ENCODE results near the gene SLC22A3.
"Not testable (repeated sequence)": the region's sequence is repeated elsewhere in the genome, so short reads cannot be mapped to it uniquely, and the experiment has no call there.

The SLC22A3 gene

GRCh38 chr6:160442151-160442550 lies 94.0 kb downstream of the SLC22A3 start:
- no peak for DNase-seq (ENCODE audit: low read depth)

GRCh38 chr6:160445130-160445529 lies 97.0 kb downstream of the SLC22A3 start:
- no peak for DNase-seq (ENCODE audit: low read depth)

- DNase-seq (ENCODE audit: low read depth): no peak
Observed at GRCh38 chr6:160447350-160447749, 99.2 kb downstream of the SLC22A3 start.

GRCh38 chr6:160449787-160450186 lies 101.6 kb downstream of the SLC22A3 start:
- DNase-seq (ENCODE audit: low read depth): not testable (repeated sequence)

GRCh38 chr6:160450849-160451248 lies 102.7 kb downstream of the SLC22A3 start:
- DNase-seq (ENCODE audit: low read depth): no peak

- DNase-seq (ENCODE audit: low read depth): no peak
Observed at GRCh38 chr6:160454303-160454702, 106.1 kb downstream of the SLC22A3 start.

GRCh38 chr6:160455081-160455480 lies 106.9 kb downstream of the SLC22A3 start:
- DNase-seq (ENCODE audit: low read depth): no peak

- DNase-seq (ENCODE audit: low read depth): peak; percentile 47
Observed at GRCh38 chr6:160455541-160456213, 107.5 kb downstream of the SLC22A3 start.

- DNase-seq (ENCODE audit: low read depth): no peak
Observed at GRCh38 chr6:160456214-160456546, 108.0 kb downstream of the SLC22A3 start.

GRCh38 chr6:160457823-160458222 lies 109.6 kb downstream of the SLC22A3 start:
- no peak for DNase-seq (ENCODE audit: low read depth)

- DNase-seq (ENCODE audit: low read depth): peak; percentile 42
Observed at GRCh38 chr6:160461641-160462040, 113.5 kb downstream of the SLC22A3 start.

GRCh38 chr6:160462116-160462515 lies 113.9 kb downstream of the SLC22A3 start:
- DNase-seq (ENCODE audit: low read depth): no peak

- peak; percentile 96 for DNase-seq (ENCODE audit: low read depth)
Observed at GRCh38 chr6:160462551-160463109, 114.5 kb downstream of the SLC22A3 start.

- no peak for DNase-seq (ENCODE audit: low read depth)
Observed at GRCh38 chr6:160464744-160465143, 116.6 kb downstream of the SLC22A3 start.

- DNase-seq (ENCODE audit: low read depth): not testable (repeated sequence)
Observed at GRCh38 chr6:160467261-160467871, 119.2 kb downstream of the SLC22A3 start.

GRCh38 chr6:160469153-160469552 lies 121.0 kb downstream of the SLC22A3 start:
- DNase-seq (ENCODE audit: low read depth): no peak

- DNase-seq (ENCODE audit: low read depth): peak; percentile 12
Observed at GRCh38 chr6:160476056-160476455, 127.9 kb downstream of the SLC22A3 start.

GRCh38 chr6:160477072-160477471 lies 128.9 kb downstream of the SLC22A3 start:
- not testable (repeated sequence) for DNase-seq (ENCODE audit: low read depth)

GRCh38 chr6:160477901-160478300 lies 129.7 kb downstream of the SLC22A3 start:
- peak; percentile 7 for DNase-seq (ENCODE audit: low read depth)

GRCh38 chr6:160487116-160487515 lies 138.9 kb downstream of the SLC22A3 start:
- DNase-seq (ENCODE audit: low read depth): no peak

GRCh38 chr6:160489091-160489490 lies 140.9 kb downstream of the SLC22A3 start:
- no peak for DNase-seq (ENCODE audit: low read depth)

- no peak for DNase-seq (ENCODE audit: low read depth)
Observed at GRCh38 chr6:160494576-160494975, 146.4 kb downstream of the SLC22A3 start.

GRCh38 chr6:160500639-160501038 lies 152.5 kb downstream of the SLC22A3 start:
- DNase-seq (ENCODE audit: low read depth): no peak

Data from iris pigment epithelial cell (primary cell).